NOMO-1 (cell line): ENCODE results near the gene SYT17.

ENCODE experiments used
- DNase-seq, 2 experiments: peaks; one replicate each; lab custom pipeline; 2025; ENCODE audit not compliant: unreplicated experiment in 2 of 2; lab: John Stamatoyannopoulos, UW

The SYT17 gene

GRCh38 chr16:19138601-19139000 is 29.4 kb upstream of the SYT17 start:
- peak in 1 of 2 experiments; percentile 18 for DNase-seq

GRCh38 chr16:19139436-19140091 is 28.5 kb upstream of the SYT17 start:
- no peak for DNase-seq

- peak; percentile 12 to 29 for DNase-seq
These were observed 27.6 kb upstream of the SYT17 start for GRCh38 chr16:19140396-19140795.

- DNase-seq, result no peak
These were observed 25.0 kb upstream of the SYT17 start for GRCh38 chr16:19142939-19143598.

GRCh38 chr16:19143599-19143956 is 24.5 kb upstream of the SYT17 start:
- DNase-seq, result no peak

- DNase-seq, result no peak
These were observed 23.0 kb upstream of the SYT17 start for GRCh38 chr16:19145010-19145409.

- DNase-seq, result no peak
These were observed 20.9 kb upstream of the SYT17 start for GRCh38 chr16:19147126-19147525.

GRCh38 chr16:19147627-19148026 is 20.4 kb upstream of the SYT17 start:
- DNase-seq, result no peak

GRCh38 chr16:19148189-19148588 is 19.9 kb upstream of the SYT17 start:
- no peak for DNase-seq

- no peak for DNase-seq
These were observed 16.7 kb upstream of the SYT17 start for GRCh38 chr16:19151310-19151709.

- no peak for DNase-seq
These were observed 16.0 kb upstream of the SYT17 start for GRCh38 chr16:19152042-19152441.

GRCh38 chr16:19153876-19154275 is 14.2 kb upstream of the SYT17 start:
- DNase-seq, result no peak

- no peak for DNase-seq
These were observed 6.0 kb upstream of the SYT17 start for GRCh38 chr16:19162085-19162484.

- no peak for DNase-seq
These were observed 4.8 kb upstream of the SYT17 start for GRCh38 chr16:19163215-19163614.

- DNase-seq, result no peak
These were observed 3.8 kb upstream of the SYT17 start for GRCh38 chr16:19164285-19164684.

GRCh38 chr16:19165101-19165500 is 2.9 kb upstream of the SYT17 start:
- no peak for DNase-seq

- DNase-seq, result no peak
These were observed 1.5 kb upstream of the SYT17 start for GRCh38 chr16:19166500-19166899.

- DNase-seq, result peak; percentile 28 to 41
These were observed 486 bp downstream of the SYT17 start for GRCh38 chr16:19168371-19169081.

- DNase-seq, result no peak
These were observed 1.1 kb downstream of the SYT17 start for GRCh38 chr16:19169082-19169639.

GRCh38 chr16:19170043-19170655 is 2.1 kb downstream of the SYT17 start:
- no peak for DNase-seq

- DNase-seq, result no peak
These were observed 4.2 kb downstream of the SYT17 start for GRCh38 chr16:19172098-19172780.
